HG02642 (cell line): Measurements from ENCODE around the gene RPTOR.

Experiments
- ATAC-seq: cut with Tn5 transposase; IDR thresholded peaks from one replicate; pipeline ENCODE4 v1.9.1; 2021; ENCODE audit warnings: mild to moderate bottlenecking; ENCODE audit not compliant: unreplicated experiment, poor library complexity

Gene RPTOR

GRCh38 chr17:80833952-80834892, 289.6 kb downstream of the RPTOR start:
- ATAC-seq = no peak

GRCh38 chr17:80834893-80835275, 290.2 kb downstream of the RPTOR start:
- ATAC-seq = no peak

GRCh38 chr17:80835816-80836657, 291.4 kb downstream of the RPTOR start:
- ATAC-seq = no peak

GRCh38 chr17:80836658-80836965, 292.0 kb downstream of the RPTOR start:
- ATAC-seq = no peak

GRCh38 chr17:80836971-80837481, 292.4 kb downstream of the RPTOR start:
- ATAC-seq = no peak

GRCh38 chr17:80837711-80838110, 293.1 kb downstream of the RPTOR start:
- no peak for ATAC-seq

GRCh38 chr17:80838311-80839025, 293.8 kb downstream of the RPTOR start:
- ATAC-seq = no peak

GRCh38 chr17:80839026-80839345, 294.3 kb downstream of the RPTOR start:
- no peak for ATAC-seq

- ATAC-seq = no peak
These were observed 294.9 kb downstream of the RPTOR start for GRCh38 chr17:80839511-80839941.

GRCh38 chr17:80839970-80840369, 295.3 kb downstream of the RPTOR start:
- ATAC-seq = no peak

- ATAC-seq = no peak
These were observed 297.9 kb downstream of the RPTOR start for GRCh38 chr17:80842456-80843013.

GRCh38 chr17:80843741-80844156, 299.1 kb downstream of the RPTOR start:
- ATAC-seq = no peak

GRCh38 chr17:80844418-80844990, 299.9 kb downstream of the RPTOR start:
- no peak for ATAC-seq

GRCh38 chr17:80845069-80845862, 300.6 kb downstream of the RPTOR start:
- no peak for ATAC-seq

- ATAC-seq = no peak
These were observed 301.4 kb downstream of the RPTOR start for GRCh38 chr17:80845863-80846671.

- no peak for ATAC-seq
These were observed 302.3 kb downstream of the RPTOR start for GRCh38 chr17:80846932-80847331.

GRCh38 chr17:80847496-80848230, 303.0 kb downstream of the RPTOR start:
- no peak for ATAC-seq
